IPS-NIHi7 (cell line): ENCODE data around the gene ARID5B.
A peak's percentile ranks its signal among the peaks of the same experiment; 100 is the strongest.

Experiments used
- DNase-seq: peaks from one replicate; pipeline ENCODE4 v3.0.0; 2012; ENCODE audit warnings: mixed read lengths; ENCODE audit errors: extremely low spot score

Gene ARID5B

GRCh38 chr10:62049624-62050345, 148.3 kb downstream of the ARID5B start:
- no peak for DNase-seq

- no peak for DNase-seq
Measured at GRCh38 chr10:62050346-62050892, 148.9 kb downstream of the ARID5B start.

DNA sequence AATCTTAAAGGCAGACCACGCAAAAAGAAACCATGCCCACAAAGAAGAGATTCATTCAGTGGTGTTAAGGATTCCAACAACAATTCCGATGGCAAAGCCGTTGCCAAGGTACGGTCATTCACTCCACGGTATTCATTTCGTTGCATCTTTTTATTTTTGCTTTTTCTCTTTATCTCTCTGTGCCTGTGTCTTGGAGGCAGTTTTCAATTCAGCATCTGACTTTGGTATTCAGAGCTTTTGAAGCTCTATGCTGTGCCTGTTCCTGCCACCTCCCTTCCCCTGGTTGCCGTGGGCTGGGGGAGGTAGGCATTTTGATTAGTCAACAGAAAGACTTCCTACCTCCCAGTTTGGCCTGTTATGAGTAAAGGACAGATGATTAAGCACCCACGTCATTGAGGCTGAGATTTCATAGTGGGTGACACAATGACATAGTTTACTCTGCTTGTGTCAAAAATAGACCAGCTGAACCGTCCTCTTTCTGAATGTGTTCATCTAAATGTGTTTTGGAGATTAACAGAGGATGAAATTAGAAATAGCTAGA, 149.5 kb downstream of the ARID5B start:
- DNase-seq = peak; percentile 28

DNA sequence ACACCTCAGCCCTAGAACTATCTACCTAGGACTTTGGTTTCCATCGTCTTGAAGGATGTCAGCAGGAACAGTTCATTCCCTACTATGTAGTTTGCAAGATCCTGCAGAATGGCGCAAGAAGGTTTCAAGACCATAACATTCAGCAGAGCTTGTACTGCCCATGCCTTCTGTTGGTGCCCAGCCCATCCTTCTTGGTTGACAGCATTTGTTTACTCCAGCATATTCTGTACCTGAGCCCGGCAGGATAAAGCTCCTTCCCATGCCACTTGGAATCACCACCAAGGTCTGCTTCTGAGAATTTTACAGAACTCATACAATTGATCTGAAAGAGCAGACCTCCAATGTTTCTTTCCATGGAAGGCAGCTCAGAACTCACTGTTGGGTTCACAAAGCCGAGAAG, 150.8 kb downstream of the ARID5B start:
- DNase-seq = no peak

DNA sequence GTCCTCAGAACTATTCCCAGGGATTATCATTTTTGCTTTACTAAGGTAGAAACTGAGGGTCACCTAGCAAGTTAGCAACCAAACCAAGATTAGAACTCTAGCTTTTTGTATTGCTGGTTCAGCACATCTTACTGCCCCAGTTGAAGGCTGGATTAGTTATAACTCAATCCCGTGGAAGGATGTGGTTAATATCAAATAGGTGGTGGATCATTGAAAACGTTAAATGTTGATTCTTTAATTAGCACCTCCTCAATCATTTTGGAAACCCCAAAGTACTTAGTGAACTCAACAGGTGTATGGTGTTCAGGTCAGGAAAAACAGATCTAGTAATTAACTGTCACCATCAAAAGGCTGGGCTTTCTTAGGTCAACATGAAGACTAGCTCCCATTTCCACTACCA, 152.4 kb downstream of the ARID5B start:
- no peak for DNase-seq

GRCh38 chr10:62054408-62054807, 152.9 kb downstream of the ARID5B start:
- DNase-seq = no peak

DNA sequence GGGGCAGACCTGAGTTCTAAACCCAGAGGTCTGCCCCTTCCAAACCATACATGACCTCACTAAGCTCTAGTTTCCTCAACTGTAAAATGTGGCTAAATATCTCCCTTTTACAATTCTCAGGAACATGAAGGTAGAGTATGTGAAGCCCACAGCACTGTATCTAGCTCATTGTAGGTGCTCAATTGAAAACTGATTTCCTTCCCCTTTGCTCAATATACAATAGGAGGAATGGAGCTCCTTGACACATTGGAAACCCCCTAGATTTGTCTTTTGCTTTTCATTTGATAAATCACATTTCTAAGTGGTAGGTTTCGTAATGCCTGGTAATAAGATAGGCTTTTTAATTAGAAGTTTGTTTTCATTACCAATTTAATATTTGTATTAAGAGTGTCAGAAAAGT, 153.3 kb downstream of the ARID5B start:
- DNase-seq = no peak

GRCh38 chr10:62056219-62056618, 154.7 kb downstream of the ARID5B start:
- DNase-seq = no peak

DNA sequence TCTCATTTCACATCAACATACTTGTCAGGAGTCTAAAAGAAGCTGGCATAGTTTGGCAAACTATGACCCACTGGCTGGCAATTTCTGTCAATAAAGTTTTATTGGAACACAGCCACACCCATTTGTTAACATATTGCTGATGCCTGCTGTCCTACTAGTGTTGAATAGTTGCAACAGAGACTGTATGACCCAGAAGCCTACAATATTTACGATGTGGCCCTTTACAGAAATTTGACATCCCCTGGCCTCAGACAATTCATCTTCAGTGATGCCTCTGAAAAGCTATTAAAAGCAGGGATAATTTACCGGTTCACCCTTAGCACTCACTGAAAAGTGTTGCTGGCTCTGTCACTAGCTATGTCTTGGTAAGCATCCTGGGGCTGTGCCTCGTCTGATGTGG, 155.2 kb downstream of the ARID5B start:
- no peak for DNase-seq

DNA sequence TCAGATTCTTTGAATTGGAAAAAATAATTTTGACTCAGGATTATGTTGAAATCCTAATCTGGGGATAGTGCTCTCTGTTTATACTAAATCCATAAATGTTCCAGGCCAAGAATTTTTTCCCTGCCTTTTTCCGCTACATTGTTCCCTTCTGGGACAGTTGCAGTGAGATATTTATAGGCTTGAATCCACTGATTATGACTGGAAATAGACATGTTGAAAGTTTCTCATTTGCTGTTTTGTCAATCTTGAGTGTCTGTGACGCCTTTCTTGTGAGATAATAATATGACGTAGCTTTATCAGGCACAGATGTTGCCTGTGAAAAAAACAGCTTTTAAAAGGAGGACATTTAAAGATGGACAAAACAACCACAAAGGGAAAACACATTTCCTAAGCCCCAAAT, 155.9 kb downstream of the ARID5B start:
- no peak for DNase-seq

DNA sequence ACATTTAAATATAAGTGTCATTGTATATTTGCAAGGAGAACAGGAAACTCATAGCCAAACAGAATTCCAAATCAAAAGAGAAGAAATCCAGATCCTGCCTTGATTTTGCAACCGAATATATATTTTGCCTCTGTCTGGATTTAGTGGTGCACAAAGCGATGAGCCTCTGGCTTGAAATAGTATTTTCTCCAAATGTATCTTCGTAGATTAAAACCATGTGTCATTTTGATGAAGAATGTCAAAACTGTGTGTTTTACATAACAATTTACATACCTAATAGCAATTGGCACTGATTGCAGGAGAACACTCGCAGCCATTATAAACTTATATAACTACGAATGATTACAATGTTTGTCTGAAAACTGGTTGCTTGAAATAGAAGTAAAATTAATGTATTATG, 156.4 kb downstream of the ARID5B start:
- DNase-seq = no peak

GRCh38 chr10:62058476-62058875, 157.0 kb downstream of the ARID5B start:
- DNase-seq = no peak

GRCh38 chr10:62058896-62059216, 157.4 kb downstream of the ARID5B start:
- no peak for DNase-seq

GRCh38 chr10:62059217-62059920, 157.9 kb downstream of the ARID5B start:
- DNase-seq = no peak

- DNase-seq = no peak
Measured at GRCh38 chr10:62062028-62062427, 160.5 kb downstream of the ARID5B start.

DNA sequence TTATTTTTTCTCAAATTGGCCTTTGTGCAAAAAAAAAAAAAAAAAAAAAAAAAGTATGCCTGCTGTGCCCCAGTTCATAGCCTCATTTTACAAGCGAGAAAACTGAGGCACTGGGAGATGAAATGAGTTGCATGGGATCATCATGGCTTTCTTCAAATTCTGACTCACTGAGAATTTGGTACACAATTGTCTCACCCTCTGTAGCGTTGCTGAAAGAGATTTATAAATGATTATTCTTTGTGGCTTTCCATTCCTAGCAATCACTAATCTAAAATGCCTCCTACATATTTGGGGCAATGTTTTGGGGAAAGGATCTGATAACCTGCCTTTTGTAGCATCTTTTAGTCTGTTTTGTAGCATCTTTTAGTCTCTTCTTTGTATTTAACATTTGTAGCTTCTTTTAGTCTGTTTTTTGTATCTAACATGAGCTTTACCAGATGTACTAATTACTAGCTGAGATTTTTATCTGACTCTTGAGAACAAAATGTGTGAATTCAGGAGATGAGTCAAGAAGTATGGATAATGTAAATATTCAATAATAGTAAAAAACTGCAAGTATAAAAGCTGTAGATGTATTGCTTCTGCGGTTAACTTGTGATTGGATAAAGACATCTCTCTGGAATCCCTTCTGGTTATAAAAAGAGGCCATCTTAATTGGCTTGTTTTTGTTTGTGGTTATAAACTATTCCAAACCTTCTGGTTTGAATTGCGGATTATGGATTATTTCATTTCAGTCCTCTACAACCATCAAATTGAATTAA, 161.4 kb downstream of the ARID5B start:
- DNase-seq = no peak

DNA sequence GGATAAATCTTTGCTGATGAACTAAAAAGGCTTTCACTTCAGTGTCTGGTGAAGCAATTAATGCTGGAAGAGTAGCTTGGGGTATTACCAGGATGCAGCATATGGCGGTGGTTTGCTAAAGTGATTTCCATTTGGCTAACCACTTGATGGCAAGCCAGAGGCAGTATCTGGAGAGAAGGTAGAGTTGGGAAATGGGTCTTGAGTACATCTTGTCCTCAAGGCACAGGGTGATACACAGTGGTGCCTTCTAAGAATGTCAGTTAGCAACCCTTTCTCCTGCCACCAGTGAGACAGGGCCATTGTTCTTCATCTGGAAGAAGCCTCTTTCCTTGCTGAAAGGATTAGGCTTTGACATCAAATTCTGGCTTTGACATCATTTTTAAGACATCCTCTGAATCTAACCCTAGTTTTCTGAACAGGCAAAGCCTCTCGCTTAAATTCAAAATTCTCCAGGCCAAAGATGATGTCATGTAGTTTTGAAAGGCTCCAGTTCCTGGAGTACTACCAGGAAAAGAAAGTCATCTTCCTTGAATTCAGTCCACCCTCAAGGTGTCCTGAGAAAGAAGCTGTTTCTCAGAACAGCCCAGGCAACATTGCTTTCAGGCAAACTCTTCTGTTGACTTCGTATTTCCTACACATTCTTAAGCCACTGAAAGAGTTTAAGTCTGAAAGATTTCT, 162.4 kb downstream of the ARID5B start:
- no peak for DNase-seq

- no peak for DNase-seq
Measured at GRCh38 chr10:62067560-62067959, 166.1 kb downstream of the ARID5B start.

- DNase-seq = no peak
Measured at GRCh38 chr10:62068464-62068863, 167.0 kb downstream of the ARID5B start.

DNA sequence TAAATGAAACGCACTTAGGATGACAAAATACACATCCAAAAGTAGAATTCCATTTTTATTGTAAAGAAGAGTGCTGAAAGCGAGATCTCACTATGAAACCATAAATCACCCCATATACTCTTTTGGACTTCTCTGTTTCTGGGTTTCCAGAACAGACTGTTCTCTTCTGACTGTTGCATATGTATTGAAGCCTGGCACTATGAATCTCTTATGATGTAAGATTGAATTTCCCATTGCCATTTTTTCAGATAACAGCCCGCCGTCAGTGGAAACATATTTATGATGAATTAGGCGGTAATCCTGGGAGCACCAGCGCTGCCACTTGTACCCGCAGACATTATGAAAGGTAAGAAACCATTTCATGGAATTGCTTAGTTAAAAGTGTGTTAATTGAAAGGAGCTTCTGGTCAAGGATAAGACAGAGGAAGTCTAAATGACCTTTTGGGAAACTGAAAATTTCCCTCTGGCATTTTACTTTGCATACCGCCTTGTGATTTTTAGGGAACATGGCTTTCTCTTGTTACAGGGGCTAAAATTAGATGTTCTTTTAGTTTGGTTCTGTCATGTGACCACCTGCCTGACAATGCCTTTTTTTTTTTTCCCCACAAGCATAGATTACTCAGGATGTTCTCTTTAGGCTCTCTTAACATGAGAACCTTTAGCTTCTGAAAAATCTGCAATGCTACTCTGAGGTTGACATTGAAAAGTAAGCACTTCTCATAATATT, 168.1 kb downstream of the ARID5B start:
- DNase-seq = no peak

GRCh38 chr10:62071846-62072281, 170.4 kb downstream of the ARID5B start:
- DNase-seq = no peak
